ENCODE data around the gene NAE1.
A peak's percentile ranks its signal among the peaks of the same experiment; 100 is the strongest.

Gene NAE1

DNA sequence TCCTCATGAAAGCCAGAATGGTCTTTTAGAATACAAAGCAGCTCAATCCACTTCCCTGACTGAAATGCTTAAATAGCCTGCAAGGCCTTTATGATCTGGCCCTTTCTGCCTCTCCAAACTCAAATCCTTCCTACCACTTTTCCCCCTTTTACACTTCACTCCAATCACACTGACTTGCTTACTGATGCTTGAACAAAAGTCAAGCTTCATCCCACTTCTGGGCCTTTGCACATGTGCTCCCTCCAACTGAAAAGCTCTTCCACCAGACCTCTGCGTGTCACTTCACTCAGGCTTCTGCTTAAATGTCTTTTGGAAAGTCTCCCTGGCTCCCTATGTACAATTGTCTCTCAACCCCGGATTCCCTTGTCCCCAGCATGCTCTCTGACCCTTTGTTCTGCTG is 16.0 kb downstream of the NAE1 start:
- no peak for DNase-seq
- 94% methylated on average over 2 of the region's 2 CpGs for WGBS (ENCODE audit: insufficient coverage)
- Histone ChIP-seq H3K27me3 (replicated peaks in 2 of 5; ENCODE audit: control insufficient read depth in 4 of 5, insufficient read depth in 5 of 5, low read length in 4 of 5) (no peaks in the 10 kb centered on the region), H3K27ac (ENCODE audit: insufficient read depth in 1 of 2, low read depth in 1 of 2, low read length in 2 of 2, poor library complexity in 1 of 2, severe bottlenecking in 2 of 2) (no peak overlapping the region), H3K9me3 (ENCODE audit: control extremely low read depth in 1 of 5, control insufficient read depth in 4 of 5, insufficient read depth in 2 of 5, low read depth in 1 of 5, low read length in 4 of 5) (no peaks in the 10 kb centered on the region), H3K36me3 (ENCODE audit: control insufficient read depth in 4 of 4, insufficient read depth in 4 of 4, low read length in 3 of 4) (peaks cover 26 to 75% (median 44%) of the 10 kb centered on the region in 4 experiments), H3K4me3 (ENCODE audit: control insufficient read depth in 1 of 7, extremely low read depth in 1 of 7, insufficient read depth in 4 of 7, low read depth in 2 of 7, low read length in 6 of 7) (no peak overlapping the region), H3K4me1 (ENCODE audit: control extremely low read depth in 1 of 4, control insufficient read depth in 4 of 4, insufficient read depth in 4 of 4, low read length in 3 of 4) (no peaks in the 10 kb centered on the region)
- CTCF ChIA-PET, result interaction anchor here (0.7 to 3.9 kb wide), 3 partner anchors 15 to 79 kb away, joined by 3 to 13 read pairs (median 3); partner anchors contain the start of gene NAE1
- POLR2A ChIA-PET, result no interaction called here

DNA sequence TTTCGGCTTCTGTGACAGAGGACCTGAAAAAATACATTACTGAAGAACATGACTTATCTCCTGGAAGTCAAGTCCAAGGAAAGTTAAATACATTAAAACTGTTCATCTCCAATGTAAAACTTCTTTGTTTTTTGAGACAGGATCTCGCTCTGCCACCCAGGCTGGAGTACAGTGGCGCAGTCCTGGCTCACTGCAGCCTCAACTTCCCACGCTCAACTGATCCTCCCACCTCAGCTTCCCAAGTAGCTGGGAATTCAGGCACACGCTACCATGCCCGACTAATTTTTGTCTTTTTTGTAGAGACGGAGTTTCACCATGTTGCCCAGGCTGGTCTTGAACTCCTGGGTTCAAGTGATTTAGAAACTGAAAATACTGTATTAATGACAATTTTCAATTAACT is 19.7 kb downstream of the NAE1 start:
- no peak for DNase-seq
- H3K9me3 ChIP-seq (ENCODE audit: control extremely low read depth in 1 of 5, control insufficient read depth in 4 of 5, insufficient read depth in 2 of 5, low read depth in 1 of 5, low read length in 4 of 5), result no peaks in the 10 kb centered on the region
- no peak overlapping the region for H3K27ac ChIP-seq (ENCODE audit: insufficient read depth in 1 of 2, low read depth in 1 of 2, low read length in 2 of 2, poor library complexity in 1 of 2, severe bottlenecking in 2 of 2)
- no peak overlapping the region for H3K4me3 ChIP-seq (ENCODE audit: control insufficient read depth in 1 of 7, extremely low read depth in 1 of 7, insufficient read depth in 4 of 7, low read depth in 2 of 7, low read length in 6 of 7)
- H3K27me3 ChIP-seq (replicated peaks in 2 of 5; ENCODE audit: control insufficient read depth in 4 of 5, insufficient read depth in 5 of 5, low read length in 4 of 5), result no peaks in the 10 kb centered on the region
- peaks cover 20 to 76% (median 37%) of the 10 kb centered on the region in 4 experiments for H3K36me3 ChIP-seq (ENCODE audit: control insufficient read depth in 4 of 4, insufficient read depth in 4 of 4, low read length in 3 of 4)
- no peaks in the 10 kb centered on the region for H3K4me1 ChIP-seq (ENCODE audit: control extremely low read depth in 1 of 4, control insufficient read depth in 4 of 4, insufficient read depth in 4 of 4, low read length in 3 of 4)
- 100% methylated on average over 4 of the region's 7 CpGs for WGBS (ENCODE audit: insufficient coverage)
- ChIA-PET POLR2A (no interaction called here), CTCF (no interaction called here)

DNA sequence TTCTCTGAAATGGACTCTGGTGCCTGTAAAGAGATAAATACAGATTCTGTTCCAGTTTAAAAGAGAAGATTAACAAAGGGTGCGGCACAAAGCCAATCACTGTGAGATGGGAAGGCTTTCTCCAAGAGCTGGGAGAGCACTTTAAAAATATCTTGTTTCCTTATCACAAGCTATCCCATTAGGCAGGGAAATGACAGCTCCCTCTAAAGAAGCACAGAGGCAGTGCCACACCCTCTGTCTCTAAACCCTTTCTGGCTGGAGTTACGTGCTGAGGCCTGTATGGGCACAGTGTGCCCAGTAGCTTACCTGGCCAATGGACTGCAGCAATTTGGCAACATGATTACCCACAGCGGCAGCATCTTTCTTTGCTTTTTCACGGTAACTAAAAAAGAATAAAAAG is 20.4 kb downstream of the NAE1 start:
- no peak overlapping the region for H3K27ac ChIP-seq (ENCODE audit: insufficient read depth in 1 of 2, low read depth in 1 of 2, low read length in 2 of 2, poor library complexity in 1 of 2, severe bottlenecking in 2 of 2)
- no peak for DNase-seq
- peaks cover 20 to 78% (median 38%) of the 10 kb centered on the region in 4 experiments for H3K36me3 ChIP-seq (ENCODE audit: control insufficient read depth in 4 of 4, insufficient read depth in 4 of 4, low read length in 3 of 4)
- 95% methylated on average over 2 of the region's 4 CpGs for WGBS (ENCODE audit: insufficient coverage)
- no peaks in the 10 kb centered on the region for H3K9me3 ChIP-seq (ENCODE audit: control extremely low read depth in 1 of 5, control insufficient read depth in 4 of 5, insufficient read depth in 2 of 5, low read depth in 1 of 5, low read length in 4 of 5)
- ChIA-PET CTCF (no interaction called here), POLR2A (no interaction called here)
- H3K27me3 ChIP-seq (replicated peaks in 2 of 5; ENCODE audit: control insufficient read depth in 4 of 5, insufficient read depth in 5 of 5, low read length in 4 of 5), result no peaks in the 10 kb centered on the region
- H3K4me1 ChIP-seq (ENCODE audit: control extremely low read depth in 1 of 4, control insufficient read depth in 4 of 4, insufficient read depth in 4 of 4, low read length in 3 of 4), result no peaks in the 10 kb centered on the region
- H3K4me3 ChIP-seq (ENCODE audit: control insufficient read depth in 1 of 7, extremely low read depth in 1 of 7, insufficient read depth in 4 of 7, low read depth in 2 of 7, low read length in 6 of 7), result no peak overlapping the region

DNA sequence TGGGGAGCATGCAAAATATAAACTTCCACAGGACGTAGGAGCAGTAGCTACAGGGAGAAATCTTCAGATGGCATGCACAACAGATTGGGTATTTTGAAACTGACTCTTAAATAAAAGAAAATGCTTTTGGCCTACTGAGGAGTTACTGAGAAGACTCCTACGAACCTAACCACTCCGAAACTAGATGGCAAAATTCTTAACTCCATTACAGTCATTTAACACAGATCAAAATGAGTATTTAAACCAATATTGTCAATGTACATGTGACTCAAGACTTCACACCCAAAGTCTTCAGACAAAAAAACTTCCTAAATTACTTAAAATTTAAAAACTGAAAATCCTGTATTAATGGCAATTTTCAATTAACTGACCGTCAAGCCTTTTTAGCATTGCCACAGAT is 21.0 kb downstream of the NAE1 start:
- Histone ChIP-seq H3K4me3 (ENCODE audit: control insufficient read depth in 1 of 7, extremely low read depth in 1 of 7, insufficient read depth in 4 of 7, low read depth in 2 of 7, low read length in 6 of 7) (no peak overlapping the region), H3K27me3 (replicated peaks in 2 of 5; ENCODE audit: control insufficient read depth in 4 of 5, insufficient read depth in 5 of 5, low read length in 4 of 5) (no peaks in the 10 kb centered on the region), H3K9me3 (ENCODE audit: control extremely low read depth in 1 of 5, control insufficient read depth in 4 of 5, insufficient read depth in 2 of 5, low read depth in 1 of 5, low read length in 4 of 5) (no peaks in the 10 kb centered on the region), H3K4me1 (ENCODE audit: control extremely low read depth in 1 of 4, control insufficient read depth in 4 of 4, insufficient read depth in 4 of 4, low read length in 3 of 4) (no peaks in the 10 kb centered on the region), H3K36me3 (ENCODE audit: control insufficient read depth in 4 of 4, insufficient read depth in 4 of 4, low read length in 3 of 4) (peaks cover 26 to 82% (median 42%) of the 10 kb centered on the region in 4 experiments), H3K27ac (ENCODE audit: insufficient read depth in 1 of 2, low read depth in 1 of 2, low read length in 2 of 2, poor library complexity in 1 of 2, severe bottlenecking in 2 of 2) (no peak overlapping the region)
- ChIA-PET POLR2A (no interaction called here), CTCF (no interaction called here)
- no peak for DNase-seq
- WGBS (ENCODE audit: insufficient coverage), result 96% methylated on average over 3 of the region's 4 CpGs

DNA sequence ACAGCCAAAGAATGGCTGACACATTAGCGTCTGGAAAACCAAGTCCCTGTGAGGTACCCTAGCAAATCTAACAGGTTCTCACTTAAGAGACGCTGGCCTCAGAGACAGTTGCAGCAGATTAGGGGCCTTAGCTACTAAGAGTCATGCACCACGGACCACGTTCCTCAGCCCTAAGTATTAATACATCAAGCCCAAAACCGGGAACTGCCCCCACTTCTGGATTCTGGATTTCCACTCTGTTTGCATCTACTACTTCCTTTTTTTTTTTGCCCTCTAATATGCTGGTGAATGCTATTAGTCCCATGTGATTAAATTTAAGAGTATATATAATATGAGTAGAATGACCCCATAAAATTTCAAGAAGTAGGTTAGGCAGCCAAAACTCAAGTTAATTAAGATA is 28.6 kb downstream of the NAE1 start:
- 95% methylated on average over 5 of the region's 5 CpGs for WGBS (ENCODE audit: insufficient coverage)
- Histone ChIP-seq H3K36me3 (ENCODE audit: control insufficient read depth in 4 of 4, insufficient read depth in 4 of 4, low read length in 3 of 4) (peaks cover 7 to 44% (median 26%) of the 10 kb centered on the region in 4 experiments), H3K9me3 (ENCODE audit: control extremely low read depth in 1 of 5, control insufficient read depth in 4 of 5, insufficient read depth in 2 of 5, low read depth in 1 of 5, low read length in 4 of 5) (peaks cover 0 to 2% (median 0%) of the 10 kb centered on the region in 5 experiments), H3K4me3 (ENCODE audit: control insufficient read depth in 1 of 7, extremely low read depth in 1 of 7, insufficient read depth in 4 of 7, low read depth in 2 of 7, low read length in 6 of 7) (no peak overlapping the region), H3K27me3 (replicated peaks in 2 of 5; ENCODE audit: control insufficient read depth in 4 of 5, insufficient read depth in 5 of 5, low read length in 4 of 5) (no peaks in the 10 kb centered on the region), H3K4me1 (ENCODE audit: control extremely low read depth in 1 of 4, control insufficient read depth in 4 of 4, insufficient read depth in 4 of 4, low read length in 3 of 4) (no peaks in the 10 kb centered on the region), H3K27ac (ENCODE audit: insufficient read depth in 1 of 2, low read depth in 1 of 2, low read length in 2 of 2, poor library complexity in 1 of 2, severe bottlenecking in 2 of 2) (no peak overlapping the region)
- peak in 2 of 3 donors; percentile 17 for DNase-seq
- ChIA-PET POLR2A (no interaction called here), CTCF (interaction anchor here (1.1 kb wide), 1 partner anchor 65 kb away, joined by 3 read pairs; no protein-coding TSS in a partner anchor)

DNA sequence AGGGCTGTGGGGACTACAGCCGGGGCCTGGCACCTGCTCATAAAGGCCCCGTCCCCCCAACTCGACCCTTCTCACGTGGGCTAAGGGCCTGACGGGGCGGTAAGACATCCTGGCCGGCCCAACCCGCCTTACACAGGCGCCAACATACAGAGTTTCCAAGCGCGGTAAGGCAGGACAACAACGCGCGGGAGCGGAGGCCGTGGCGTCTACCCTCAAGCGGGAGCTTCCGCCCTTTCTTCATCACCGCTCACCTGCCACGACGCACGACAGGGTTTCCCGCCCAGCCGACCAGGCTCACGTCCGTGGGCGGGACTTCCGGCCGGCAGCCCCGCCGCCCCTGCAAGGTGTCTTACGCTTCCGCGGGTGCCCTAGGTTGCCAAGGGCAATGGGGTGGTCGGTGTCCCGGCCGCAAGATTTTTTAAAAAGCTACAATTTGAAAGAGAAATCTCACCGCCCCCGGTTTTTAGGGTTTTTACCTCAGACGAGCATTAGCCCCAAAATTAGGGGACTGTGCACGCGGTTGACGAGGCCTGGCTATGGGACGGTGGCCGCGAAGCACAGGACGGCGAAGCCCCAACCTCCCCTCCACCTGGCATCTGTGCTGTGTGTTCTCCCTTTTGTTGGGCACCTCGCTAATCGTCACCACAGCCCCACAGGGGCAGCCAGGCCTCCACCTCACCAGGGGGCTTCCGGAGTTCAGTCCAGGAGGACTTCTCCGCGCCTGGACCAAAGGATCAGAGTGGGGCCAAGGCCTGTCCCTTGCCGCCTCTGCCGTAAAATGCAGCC is 29.3 kb downstream of the NAE1 start, which contains the start of gene TERB1:
TERB1 (minus strand) TSS at position 265 of the 786 bp plus-strand sequence. CDS start 4,786 bp downstream, outside the sequence.
- Histone ChIP-seq H3K27ac (ENCODE audit: insufficient read depth in 1 of 2, low read depth in 1 of 2, low read length in 2 of 2, poor library complexity in 1 of 2, severe bottlenecking in 2 of 2) (no peak within 1 kb of the TSS), H3K4me1 (ENCODE audit: control extremely low read depth in 1 of 4, control insufficient read depth in 4 of 4, insufficient read depth in 4 of 4, low read length in 3 of 4) (no peaks in the 10 kb centered on the region), H3K9me3 (ENCODE audit: control extremely low read depth in 1 of 5, control insufficient read depth in 4 of 5, insufficient read depth in 2 of 5, low read depth in 1 of 5, low read length in 4 of 5) (peaks cover 0 to 2% (median 0%) of the 10 kb centered on the region in 5 experiments), H3K4me3 (ENCODE audit: control insufficient read depth in 1 of 7, extremely low read depth in 1 of 7, insufficient read depth in 4 of 7, low read depth in 2 of 7, low read length in 6 of 7) (no peak within 1 kb of the TSS), H3K27me3 (replicated peaks in 2 of 5; ENCODE audit: control insufficient read depth in 4 of 5, insufficient read depth in 5 of 5, low read length in 4 of 5) (no peaks in the 10 kb centered on the region), H3K36me3 (ENCODE audit: control insufficient read depth in 4 of 4, insufficient read depth in 4 of 4, low read length in 3 of 4) (peaks cover 7 to 38% (median 24%) of the 10 kb centered on the region in 4 experiments)
- 96% methylated on average over 56 of the region's 56 CpGs for WGBS (ENCODE audit: insufficient coverage)
- ChIA-PET CTCF (no interaction called here), POLR2A (no interaction called here)
- DNase-seq, result no peak

DNA sequence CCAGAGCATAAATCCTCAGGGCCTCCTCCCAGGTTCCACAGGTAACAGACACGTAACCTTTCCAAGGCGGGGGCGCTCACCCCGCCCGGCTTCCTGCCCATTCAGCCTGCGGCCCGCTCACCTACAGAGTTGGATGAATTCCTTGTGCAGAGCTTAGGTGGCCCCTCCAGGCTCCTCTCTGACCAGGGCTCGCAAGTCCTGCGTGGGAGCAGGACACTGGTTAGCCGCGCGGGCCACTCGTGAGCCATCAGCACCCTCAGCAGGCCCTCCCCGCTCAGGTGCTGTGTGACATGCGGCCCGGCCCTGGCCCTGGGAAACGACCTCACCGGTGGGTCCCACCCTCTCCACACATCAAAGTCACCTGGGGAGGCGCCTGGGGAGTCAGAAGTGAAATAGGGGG is 29.9 kb downstream of the NAE1 start:
- CTCF ChIA-PET, result no interaction called here

More for the DNA sequence above, 29.9 kb downstream of the NAE1 start:
- POLR2A ChIA-PET, result no interaction called here
- H3K4me3 ChIP-seq (ENCODE audit: control insufficient read depth in 1 of 7, extremely low read depth in 1 of 7, insufficient read depth in 4 of 7, low read depth in 2 of 7, low read length in 6 of 7), result no peak overlapping the region
- H3K4me1 ChIP-seq (ENCODE audit: control extremely low read depth in 1 of 4, control insufficient read depth in 4 of 4, insufficient read depth in 4 of 4, low read length in 3 of 4), result no peaks in the 10 kb centered on the region
- peaks cover 0 to 2% (median 0%) of the 10 kb centered on the region in 5 experiments for H3K9me3 ChIP-seq (ENCODE audit: control extremely low read depth in 1 of 5, control insufficient read depth in 4 of 5, insufficient read depth in 2 of 5, low read depth in 1 of 5, low read length in 4 of 5)
- 100% methylated on average over 10 of the region's 19 CpGs for WGBS (ENCODE audit: insufficient coverage)
- no peak for DNase-seq
- no peaks in the 10 kb centered on the region for H3K27me3 ChIP-seq (replicated peaks in 2 of 5; ENCODE audit: control insufficient read depth in 4 of 5, insufficient read depth in 5 of 5, low read length in 4 of 5)
- H3K27ac ChIP-seq (ENCODE audit: insufficient read depth in 1 of 2, low read depth in 1 of 2, low read length in 2 of 2, poor library complexity in 1 of 2, severe bottlenecking in 2 of 2), result no peak overlapping the region
- H3K36me3 ChIP-seq (ENCODE audit: control insufficient read depth in 4 of 4, insufficient read depth in 4 of 4, low read length in 3 of 4), result peaks cover 7 to 33% (median 22%) of the 10 kb centered on the region in 4 experiments
